GM23248 (cell line): Measurements from ENCODE around the gene MYH7B. TPM values are rescaled to one million over a fixed set of nuclear protein-coding genes. Genes with fewer than 3 reads are reported as not detected.

ENCODE experiments used
- DNase-seq: peaks from one replicate; pipeline ENCODE4 v3.0.0-alpha.2; 2015
- H2AFZ ChIP-seq: fragments of 200-600 bp; sonication (generic); 2 replicates; pipeline ENCODE4 v1.6.1; 2016; ENCODE audit warnings: antibody characterized with exemption
- H3F3A ChIP-seq: fragments of 200-600 bp; sonication (generic); 2 replicates; pipeline ENCODE4 v1.6.1; 2016; ENCODE audit warnings: mild to moderate bottlenecking, antibody characterized with exemption, mixed run types; ENCODE audit not compliant: insufficient read depth
- H3K27ac ChIP-seq: fragments of 200-600 bp; sonication (generic); 2 replicates; pipeline ENCODE4 v1.5.1; 2016; ENCODE audit warnings: mild to moderate bottlenecking
- H3K27me3 ChIP-seq: fragments of 200-600 bp; sonication (generic); replicated peaks from 2 replicates; pipeline ENCODE4 v1.6.1; 2016; ENCODE audit warnings: mild to moderate bottlenecking; ENCODE audit not compliant: insufficient read depth
- H3K36me3 ChIP-seq: fragments of 200-600 bp; sonication (generic); 2 replicates; pipeline ENCODE4 v1.6.1; 2016; ENCODE audit warnings: low read depth, mild to moderate bottlenecking
- H3K4me1 ChIP-seq: fragments of 200-600 bp; sonication (generic); 2 replicates; pipeline ENCODE4 v1.6.1; 2016; ENCODE audit warnings: mild to moderate bottlenecking; ENCODE audit not compliant: insufficient read depth
- H3K4me2 ChIP-seq: fragments of 200-600 bp; sonication (generic); one replicate; pipeline ENCODE4 v1.6.1; 2016; ENCODE audit warnings: mild to moderate bottlenecking; ENCODE audit not compliant: unreplicated experiment
- H3K4me3 ChIP-seq: fragments of 200-600 bp; sonication (generic); 2 replicates; pipeline ENCODE4 v1.5.1; 2016; ENCODE audit warnings: mild to moderate bottlenecking
- H3K79me2 ChIP-seq: fragments of 200-600 bp; sonication (generic); 2 replicates; pipeline ENCODE4 v1.6.1; 2016; ENCODE audit warnings: mild to moderate bottlenecking; ENCODE audit not compliant: insufficient read depth
- H3K9ac ChIP-seq: fragments of 200-600 bp; sonication (generic); 2 replicates; pipeline ENCODE4 v1.6.1; 2016; ENCODE audit warnings: mild to moderate bottlenecking
- H3K9me2 ChIP-seq: fragments of 200-600 bp; sonication (generic); 2 replicates; pipeline ENCODE4 v1.6.1; 2016; ENCODE audit warnings: mixed run types, mild to moderate bottlenecking, moderate library complexity; ENCODE audit not compliant: insufficient read depth
- H3K9me3 ChIP-seq: fragments of 200-600 bp; sonication (generic); one replicate; pipeline ENCODE4 v1.6.1; 2017; ENCODE audit warnings: low read depth
- H4K20me1 ChIP-seq: fragments of 200-600 bp; sonication (generic); 2 replicates; pipeline ENCODE4 v1.6.0; 2016; ENCODE audit not compliant: insufficient read depth
- EZH2 ChIP-seq: fragments of 200-600 bp; sonication (generic); IDR thresholded peaks from 2 replicates; pipeline ENCODE4 v1.6.1; 2018; ENCODE audit warnings: antibody characterized with exemption, mild to moderate bottlenecking; ENCODE audit not compliant: insufficient read depth, poor library complexity, severe bottlenecking
- EZH2phosphoT487 ChIP-seq: fragments of 200-600 bp; sonication (generic); IDR thresholded peaks from 2 replicates; pipeline ENCODE4 v1.6.1; 2018; ENCODE audit warnings: antibody characterized with exemption, moderate library complexity, mild to moderate bottlenecking, low read depth; ENCODE audit not compliant: insufficient read depth
- WGBS, 2 experiments: methylation state at CpG; one replicate each; pipeline ENCODE4 v1.1.6; 2015 to 2017; ENCODE audit warnings: low lambda C conversion rate in 2 of 2, low coverage in 1 of 2; ENCODE audit errors: missing lambda C conversion rate in 2 of 2; 5-methylcytosine and 5-hydroxymethylcytosine counted together
- in situ Hi-C: fragments of 300-500 bp; cut with MboI; formaldehyde crosslinking; loops from 2 replicates; pipeline ENCODE4 v1.15.0; 2020
- polyA plus RNA-seq: library from polyadenylated mRNA; unstranded; fragments of >200 nt; fragmentation: Nextera tagmentation; extraction: Ambion mirVana; gene quantifications from 2 replicates; pipeline ENCODE4 v1.2.1, GENCODE V29; 2016
- total RNA-seq: library from RNA; depleted of rRNA; stranded (reverse); fragments of >200 nt; shearing (Covaris generic); gene quantifications from 2 replicates; pipeline ENCODE4 v1.2.3, GENCODE V29; 2014

Gene MYH7B
- total and polyA plus RNA-seq, 2 experiments from 2014 or later: 0.11 to 0.49 TPM

DNA sequence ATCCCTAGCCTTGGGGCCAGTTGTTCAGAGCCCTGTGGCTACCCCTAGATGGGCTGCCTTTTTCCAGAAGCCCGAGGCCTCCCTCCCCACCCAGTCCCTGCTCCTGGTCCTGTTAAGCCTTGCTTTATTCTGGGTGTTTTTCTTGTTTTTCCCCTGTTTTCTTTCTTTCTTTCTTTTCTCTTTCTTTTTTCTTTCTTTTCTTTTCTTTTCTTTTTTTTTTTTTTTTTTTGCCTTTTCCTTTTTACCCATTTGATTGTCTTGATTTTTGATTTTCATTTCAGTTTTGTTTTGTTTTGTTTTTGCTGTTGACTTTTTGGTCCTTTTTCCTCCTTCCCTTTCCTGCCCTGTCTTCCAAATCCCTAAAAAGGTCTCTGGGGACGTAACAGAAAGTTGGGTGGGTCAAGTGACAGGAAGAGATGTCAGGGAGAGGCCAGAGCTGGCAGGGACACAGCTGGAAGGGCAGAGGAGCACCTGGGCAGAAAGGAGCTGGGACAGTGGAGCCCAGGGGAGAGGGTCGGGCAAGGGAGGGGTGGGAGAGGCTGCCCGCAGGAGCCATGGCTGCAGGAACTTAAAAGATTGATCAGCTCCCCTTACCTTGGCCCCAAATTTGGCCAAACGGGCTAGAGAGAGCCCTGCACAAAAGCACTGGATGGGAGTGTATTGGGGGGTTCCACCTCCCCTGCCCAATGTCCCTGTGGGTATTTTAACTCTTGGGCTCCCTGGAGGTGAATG, 27.6 kb downstream of the MYH7B start:
- Histone ChIP-seq H3K79me2 (no peaks in the 10 kb centered on the region), H3K4me1 (no peaks in the 10 kb centered on the region), H3K4me2 (no peak overlapping the region), H3K9me3 (no peaks in the 10 kb centered on the region), H3K27me3 (peaks cover 9% of the 10 kb centered on the region; the same call in 1 of the 2 replicates), H3K27ac (no peak overlapping the region), H3K36me3 (no peaks in the 10 kb centered on the region), H3K9me2 (no peaks in the 10 kb centered on the region), H4K20me1 (no peaks in the 10 kb centered on the region), H3K9ac (no peak overlapping the region), H2AFZ (no peak overlapping the region), H3F3A (no peaks in the 10 kb centered on the region), H3K4me3 (no peak overlapping the region)
- in situ Hi-C loops: no loop called here
- DNase-seq: no peak
- TF ChIP-seq EZH2phosphoT487: no peak
- TF ChIP-seq EZH2: no peak
- WGBS, 2 experiments: 21 to 31% methylated on average over 3 to 5 of the region's 5 CpGs

DNA sequence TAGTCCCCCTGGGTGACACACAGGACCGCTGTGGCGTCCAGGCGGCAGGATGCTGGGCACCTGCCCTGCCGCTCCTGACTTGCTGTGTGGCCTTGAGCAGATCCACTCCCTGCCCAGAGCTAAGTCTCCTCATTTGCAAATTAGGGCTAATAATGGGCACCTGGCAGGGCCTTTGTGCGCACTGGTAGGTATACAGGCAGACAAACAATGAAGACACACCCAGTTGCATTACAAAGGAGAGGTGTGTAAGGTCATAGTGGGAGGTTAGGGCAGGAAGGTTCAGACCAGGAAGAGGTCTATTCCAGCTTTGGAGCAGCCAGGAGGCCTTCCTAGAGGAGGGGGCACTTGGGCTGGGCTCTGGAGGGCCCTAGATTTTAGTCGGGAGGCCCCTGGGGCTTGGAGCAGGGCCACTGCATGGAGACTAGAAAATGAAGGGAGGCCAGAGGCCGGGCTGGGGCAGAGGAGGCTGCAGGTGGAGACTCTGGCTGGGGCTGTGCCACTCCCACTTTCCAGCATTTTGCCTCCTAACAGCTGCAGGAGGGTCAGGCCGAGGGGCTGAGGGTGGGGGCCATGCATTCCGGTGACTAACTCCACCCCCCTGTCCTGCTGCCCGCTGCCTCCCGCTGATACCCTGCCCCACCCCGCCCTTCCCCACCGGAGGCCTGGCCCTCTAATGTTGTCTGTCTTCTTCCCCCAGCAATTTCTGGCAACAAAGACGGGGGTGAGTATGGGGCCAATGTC, 28.5 kb downstream of the MYH7B start:
- Histone ChIP-seq H4K20me1 (no peaks in the 10 kb centered on the region), H3K36me3 (no peaks in the 10 kb centered on the region), H3K27me3 (peaks cover 9% of the 10 kb centered on the region; the same call in 1 of the 2 replicates), H3K9me3 (no peaks in the 10 kb centered on the region), H3F3A (no peaks in the 10 kb centered on the region), H2AFZ (no peak overlapping the region), H3K9ac (no peak overlapping the region), H3K9me2 (no peaks in the 10 kb centered on the region), H3K4me3 (no peak overlapping the region), H3K79me2 (no peaks in the 10 kb centered on the region), H3K4me2 (no peak overlapping the region), H3K27ac (no peak overlapping the region), H3K4me1 (no peaks in the 10 kb centered on the region)
- in situ Hi-C loops: no loop called here
- 15 to 18% methylated on average over 8 to 14 of the region's 14 CpGs for WGBS, 2 experiments
- DNase-seq: no peak
- TF ChIP-seq EZH2phosphoT487 (no peak), EZH2 (no peak)

DNA sequence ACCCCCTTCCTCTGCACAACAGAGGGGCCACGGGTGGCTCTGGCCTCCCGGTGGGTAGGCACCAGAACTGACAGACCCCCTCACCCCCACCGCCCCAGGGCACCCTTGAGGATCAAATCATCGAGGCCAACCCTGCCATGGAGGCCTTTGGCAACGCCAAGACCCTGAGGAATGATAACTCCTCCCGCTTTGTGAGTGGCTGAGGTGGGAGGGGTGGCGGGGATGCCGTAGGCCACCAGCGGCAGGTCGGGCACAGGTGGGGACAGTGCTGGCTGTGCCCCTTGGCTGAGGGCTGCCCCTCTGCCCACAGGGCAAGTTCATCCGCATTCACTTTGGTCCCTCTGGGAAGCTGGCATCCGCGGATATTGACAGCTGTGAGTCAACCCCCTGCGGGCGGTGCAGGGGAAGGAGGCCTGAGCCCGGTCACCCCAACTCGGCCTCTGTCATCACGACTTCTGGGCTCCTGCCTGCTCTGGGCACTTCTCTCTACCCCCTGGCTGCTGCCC, 29.1 kb downstream of the MYH7B start:
- 63 to 66% methylated on average over 16 to 18 of the region's 18 CpGs for WGBS, 2 experiments
- Histone ChIP-seq H3K4me1 (no peaks in the 10 kb centered on the region), H3K4me3 (no peak overlapping the region), H3K9me2 (no peaks in the 10 kb centered on the region), H3K27me3 (peaks cover 9% of the 10 kb centered on the region; the same call in 1 of the 2 replicates), H2AFZ (no peak overlapping the region), H4K20me1 (no peaks in the 10 kb centered on the region), H3K9me3 (no peaks in the 10 kb centered on the region), H3F3A (no peaks in the 10 kb centered on the region), H3K27ac (no peak overlapping the region), H3K9ac (no peak overlapping the region), H3K4me2 (no peak overlapping the region), H3K36me3 (no peaks in the 10 kb centered on the region), H3K79me2 (no peaks in the 10 kb centered on the region)
- TF ChIP-seq EZH2 (no peak), EZH2phosphoT487 (no peak)
- in situ Hi-C loops: no loop called here
- DNase-seq: no peak

DNA sequence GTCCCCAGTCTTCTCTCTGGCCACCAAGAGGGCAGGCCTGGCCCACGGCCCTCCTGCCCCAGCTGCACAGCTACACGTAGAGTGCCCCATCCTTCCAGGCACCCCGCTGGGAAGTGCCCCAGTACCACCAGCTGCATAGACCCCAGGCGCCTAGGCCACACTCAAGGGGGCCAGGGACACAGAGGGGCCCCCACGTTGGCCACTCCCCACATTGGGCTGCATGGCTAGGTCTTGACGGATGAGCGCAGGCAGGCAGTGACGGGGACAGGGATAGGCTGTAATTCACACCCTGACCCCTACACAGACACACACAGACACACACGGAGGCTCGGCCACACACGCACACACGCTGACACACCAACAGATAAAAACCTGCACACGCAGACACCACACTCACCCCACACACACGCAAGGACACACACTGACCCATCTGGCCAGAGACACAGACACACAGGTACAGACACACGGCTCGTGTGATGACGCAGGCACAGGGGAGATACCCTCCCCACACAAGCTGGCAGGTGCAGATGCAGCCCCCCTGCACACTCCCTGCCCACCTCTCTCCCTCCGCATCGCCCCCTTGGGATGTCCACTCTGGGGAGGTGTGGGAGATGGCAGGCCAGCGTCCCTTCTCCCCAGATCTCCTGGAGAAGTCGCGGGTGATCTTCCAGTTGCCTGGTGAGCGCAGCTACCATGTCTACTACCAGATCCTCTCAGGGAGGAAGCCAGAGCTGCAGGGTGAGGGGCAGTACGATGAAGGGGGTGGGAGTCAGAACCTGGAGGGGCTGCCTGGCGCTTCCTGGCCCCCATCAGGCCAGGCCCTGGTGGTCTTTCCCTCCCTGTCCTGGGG, 30.0 kb downstream of the MYH7B start:
- DNase-seq: no peak

More for the DNA sequence above, 30.0 kb downstream of the MYH7B start:
- Histone ChIP-seq H3K27me3 (peaks cover 9% of the 10 kb centered on the region; the same call in 1 of the 2 replicates), H3K9me2 (no peaks in the 10 kb centered on the region), H2AFZ (no peak overlapping the region), H3K9me3 (no peaks in the 10 kb centered on the region), H3K4me3 (no peak overlapping the region), H3F3A (no peaks in the 10 kb centered on the region), H3K27ac (no peak overlapping the region), H3K4me1 (no peaks in the 10 kb centered on the region), H3K36me3 (no peaks in the 10 kb centered on the region), H3K79me2 (no peaks in the 10 kb centered on the region), H3K4me2 (no peak overlapping the region), H4K20me1 (no peaks in the 10 kb centered on the region), H3K9ac (no peak overlapping the region)
- no peak for TF ChIP-seq EZH2
- TF ChIP-seq EZH2phosphoT487: no peak
- 63 to 64% methylated on average over 22 to 25 of the region's 25 CpGs for WGBS, 2 experiments
- in situ Hi-C loops: no loop called here
